Measurements from ENCODE around the gene WDR6. TPM values are rescaled to one million over a fixed set of nuclear protein-coding genes. Genes with fewer than 3 reads are reported as not detected.

WDR6 gene
- total and polyA plus RNA-seq, 4 donors = 80.3 to 138 (median 109) TPM

GRCh38 chr3:49024449-49024848 lies 17.3 kb downstream of the WDR6 start:
- H3K4me3 ChIP-seq = no peak overlapping the region
- TF ChIP-seq CTCF (IDR thresholded peaks at IDR 0.05; ENCODE audit: control extremely low read depth, extremely low read depth) = no peak
- peaks cover 7 to 37% (median 15%) of the 10 kb centered on the region in 5 donors for H3K4me1 ChIP-seq (ENCODE audit: control insufficient read depth in 5 of 5, insufficient read depth in 5 of 5, low read length in 5 of 5)
- WGBS, 2 donors = 89 to 90% methylated on average over 5 of the region's 5 CpGs
- DNase-seq = no peak
- H3K36me3 ChIP-seq (ENCODE audit: control insufficient read depth in 4 of 4, insufficient read depth in 4 of 4, low read length in 4 of 4) = peaks cover 7 to 39% (median 32%) of the 10 kb centered on the region in 4 donors
- no peak overlapping the region for H3K27ac ChIP-seq (ENCODE audit: low read depth in 1 of 2, low read length in 1 of 2)
- no peak overlapping the region for H3K9ac ChIP-seq (ENCODE audit: insufficient read depth in 1 of 2, low read length in 2 of 2)
- no peak for ATAC-seq (ENCODE audit: insufficient read depth, low FRiP score)
- no peaks in the 10 kb centered on the region for H3K9me3 ChIP-seq (ENCODE audit: control insufficient read depth in 4 of 4, insufficient read depth in 3 of 4, low read length in 3 of 4)
- H3K27me3 ChIP-seq (ENCODE audit: control insufficient read depth in 3 of 3, insufficient read depth in 3 of 3, low read length in 2 of 3) = no peaks in the 10 kb centered on the region

- no peak overlapping the region for H3K9ac ChIP-seq (ENCODE audit: insufficient read depth in 1 of 2, low read length in 2 of 2)
- TF ChIP-seq CTCF (IDR thresholded peaks at IDR 0.05; ENCODE audit: control extremely low read depth, extremely low read depth) = no peak
- DNase-seq (no peak), ATAC-seq (ENCODE audit: insufficient read depth, low FRiP score) (no peak)
- peaks cover 7 to 33% (median 10%) of the 10 kb centered on the region in 5 donors for H3K4me1 ChIP-seq (ENCODE audit: control insufficient read depth in 5 of 5, insufficient read depth in 5 of 5, low read length in 5 of 5)
- no peaks in the 10 kb centered on the region for H3K9me3 ChIP-seq (ENCODE audit: control insufficient read depth in 4 of 4, insufficient read depth in 3 of 4, low read length in 3 of 4)
- peaks cover 7 to 39% (median 32%) of the 10 kb centered on the region in 4 donors for H3K36me3 ChIP-seq (ENCODE audit: control insufficient read depth in 4 of 4, insufficient read depth in 4 of 4, low read length in 4 of 4)
- H3K27me3 ChIP-seq (ENCODE audit: control insufficient read depth in 3 of 3, insufficient read depth in 3 of 3, low read length in 2 of 3) = no peaks in the 10 kb centered on the region
- H3K4me3 ChIP-seq = no peak overlapping the region
- H3K27ac ChIP-seq (ENCODE audit: low read depth in 1 of 2, low read length in 1 of 2) = no peak overlapping the region
- WGBS, 2 donors = 81 to 84% methylated on average over 13 of the region's 13 CpGs
Observed at GRCh38 chr3:49025005-49025792, 18.0 kb downstream of the WDR6 start.

- WGBS, 2 donors = 92 to 93% methylated on average over 8 of the region's 8 CpGs
- no peak for TF ChIP-seq CTCF (IDR thresholded peaks at IDR 0.05; ENCODE audit: control extremely low read depth, extremely low read depth)
- Histone ChIP-seq H3K36me3 (ENCODE audit: control insufficient read depth in 4 of 4, insufficient read depth in 4 of 4, low read length in 4 of 4) (peaks cover 7 to 44% (median 34%) of the 10 kb centered on the region in 4 donors), H3K4me3 (no peak overlapping the region), H3K27ac (ENCODE audit: low read depth in 1 of 2, low read length in 1 of 2) (no peak overlapping the region), H3K4me1 (ENCODE audit: control insufficient read depth in 5 of 5, insufficient read depth in 5 of 5, low read length in 5 of 5) (peaks cover 5 to 28% (median 7%) of the 10 kb centered on the region in 5 donors), H3K9ac (ENCODE audit: insufficient read depth in 1 of 2, low read length in 2 of 2) (no peak overlapping the region), H3K9me3 (ENCODE audit: control insufficient read depth in 4 of 4, insufficient read depth in 3 of 4, low read length in 3 of 4) (no peaks in the 10 kb centered on the region), H3K27me3 (ENCODE audit: control insufficient read depth in 3 of 3, insufficient read depth in 3 of 3, low read length in 2 of 3) (no peaks in the 10 kb centered on the region)
- DNase-seq (no peak), ATAC-seq (ENCODE audit: insufficient read depth, low FRiP score) (no peak)
Observed at GRCh38 chr3:49025793-49026520, 18.8 kb downstream of the WDR6 start.

All from lung (tissue), 12 donors.